Measurements from ENCODE around the gene RETN. TPM values are rescaled to one million over a fixed set of nuclear protein-coding genes. Genes with fewer than 3 reads are reported as not detected.

Gene RETN
- total RNA-seq, 2 experiments from 2014 or later: not detected

DNA sequence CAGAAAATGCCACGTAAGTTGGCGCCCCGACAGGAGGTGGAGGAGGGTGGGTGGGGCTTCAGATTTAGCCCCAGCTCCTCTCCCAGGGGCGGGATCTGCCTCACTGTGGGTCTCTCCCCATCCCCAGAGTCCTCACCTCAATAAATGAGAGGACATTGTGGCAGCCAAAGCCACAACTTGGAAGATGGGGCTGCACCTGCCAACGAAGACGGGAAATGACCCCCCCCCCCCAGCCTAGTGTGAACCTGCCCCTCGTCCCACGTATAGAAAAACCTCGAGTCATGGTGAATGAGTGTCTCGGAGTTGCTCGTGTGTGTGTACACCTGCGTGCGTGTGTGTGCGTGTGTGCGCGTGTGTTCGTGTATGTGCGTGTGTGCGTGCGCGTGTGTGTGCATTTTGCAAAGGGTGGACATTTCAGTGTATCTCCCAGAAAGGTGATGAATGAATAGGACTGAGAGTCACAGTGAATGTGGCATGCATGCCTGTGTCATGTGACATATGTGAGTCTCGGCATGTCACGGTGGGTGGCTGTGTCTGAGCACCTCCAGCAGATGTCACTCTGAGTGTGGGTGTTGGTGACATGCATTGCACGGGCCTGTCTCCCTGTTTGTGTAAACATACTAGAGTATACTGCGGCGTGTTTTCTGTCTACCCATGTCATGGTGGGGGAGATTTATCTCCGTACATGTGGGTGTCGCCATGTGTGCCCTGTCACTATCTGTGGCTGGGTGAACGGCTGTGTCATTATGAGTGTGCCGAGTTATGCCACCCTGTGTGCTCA is 10.3 kb downstream of the RETN start:
- H4K20me1 ChIP-seq (ENCODE audit: insufficient read depth, low read length): no peaks in the 10 kb centered on the region
- peak; percentile 76 for DNase-seq (ENCODE audit: low spot score)
- ChIA-PET CTCF (ENCODE audit: unreplicated experiment) (no interaction called here), POLR2A (interaction anchor here (0.6 kb wide), 1 partner anchor 541 kb away, joined by 4 read pairs; no protein-coding TSS in a partner anchor)
- no peaks in the 10 kb centered on the region for H3K9me2 ChIP-seq (ENCODE audit: insufficient read depth, low read length)
- no peak overlapping the region for H3K4me3 ChIP-seq (ENCODE audit: low read depth, low read length, poor library complexity, severe bottlenecking)
- H3K27ac ChIP-seq (ENCODE audit: low read depth, low read length, poor library complexity, severe bottlenecking): no peak overlapping the region
- peaks cover 14% of the 10 kb centered on the region; the same call in 1 of the 2 replicates for H3K79me2 ChIP-seq (ENCODE audit: insufficient read depth, low read depth, low read length)
- peak overlapping the region; percentile 19; the same call in 1 of the 2 replicates for H3K4me2 ChIP-seq (ENCODE audit: low read length)
- no TSS peak for BruUV-seq (replicated peaks)
- TF ChIP-seq, protein P1, sequence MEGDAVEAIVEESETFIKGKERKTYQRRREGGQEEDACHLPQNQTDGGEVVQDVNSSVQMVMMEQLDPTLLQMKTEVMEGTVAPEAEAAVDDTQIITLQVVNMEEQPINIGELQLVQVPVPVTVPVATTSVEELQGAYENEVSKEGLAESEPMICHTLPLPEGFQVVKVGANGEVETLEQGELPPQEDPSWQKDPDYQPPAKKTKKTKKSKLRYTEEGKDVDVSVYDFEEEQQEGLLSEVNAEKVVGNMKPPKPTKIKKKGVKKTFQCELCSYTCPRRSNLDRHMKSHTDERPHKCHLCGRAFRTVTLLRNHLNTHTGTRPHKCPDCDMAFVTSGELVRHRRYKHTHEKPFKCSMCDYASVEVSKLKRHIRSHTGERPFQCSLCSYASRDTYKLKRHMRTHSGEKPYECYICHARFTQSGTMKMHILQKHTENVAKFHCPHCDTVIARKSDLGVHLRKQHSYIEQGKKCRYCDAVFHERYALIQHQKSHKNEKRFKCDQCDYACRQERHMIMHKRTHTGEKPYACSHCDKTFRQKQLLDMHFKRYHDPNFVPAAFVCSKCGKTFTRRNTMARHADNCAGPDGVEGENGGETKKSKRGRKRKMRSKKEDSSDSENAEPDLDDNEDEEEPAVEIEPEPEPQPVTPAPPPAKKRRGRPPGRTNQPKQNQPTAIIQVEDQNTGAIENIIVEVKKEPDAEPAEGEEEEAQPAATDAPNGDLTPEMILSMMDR (conservative IDR thresholded peaks at IDR 0.05; ENCODE audit: low read length): peak; percentile 81
- TF ChIP-seq EZH2phosphoT487 (IDR thresholded peaks at IDR 0.05; ENCODE audit: borderline replicate concordance, low read depth, low read length): no peak
- peaks cover 23% of the 10 kb centered on the region for H3K36me3 ChIP-seq (ENCODE audit: insufficient read depth, low read length)
- no peaks in the 10 kb centered on the region for H3K9me3 ChIP-seq (ENCODE audit: low read length)
- H3K4me1 ChIP-seq (ENCODE audit: insufficient read depth, low read length, poor library complexity, severe bottlenecking): peaks cover 47% of the 10 kb centered on the region
- intact Hi-C loops (cut with micrococcal nuclease; ENCODE audit: unreplicated experiment): loop anchor here (1.0 kb wide), 1 partner anchor 120 kb away; no protein-coding TSS in a partner anchor
- H2AFZ ChIP-seq (ENCODE audit: low read length): peak overlapping the region; percentile 53; the same call in 1 of the 2 replicates

DNA sequence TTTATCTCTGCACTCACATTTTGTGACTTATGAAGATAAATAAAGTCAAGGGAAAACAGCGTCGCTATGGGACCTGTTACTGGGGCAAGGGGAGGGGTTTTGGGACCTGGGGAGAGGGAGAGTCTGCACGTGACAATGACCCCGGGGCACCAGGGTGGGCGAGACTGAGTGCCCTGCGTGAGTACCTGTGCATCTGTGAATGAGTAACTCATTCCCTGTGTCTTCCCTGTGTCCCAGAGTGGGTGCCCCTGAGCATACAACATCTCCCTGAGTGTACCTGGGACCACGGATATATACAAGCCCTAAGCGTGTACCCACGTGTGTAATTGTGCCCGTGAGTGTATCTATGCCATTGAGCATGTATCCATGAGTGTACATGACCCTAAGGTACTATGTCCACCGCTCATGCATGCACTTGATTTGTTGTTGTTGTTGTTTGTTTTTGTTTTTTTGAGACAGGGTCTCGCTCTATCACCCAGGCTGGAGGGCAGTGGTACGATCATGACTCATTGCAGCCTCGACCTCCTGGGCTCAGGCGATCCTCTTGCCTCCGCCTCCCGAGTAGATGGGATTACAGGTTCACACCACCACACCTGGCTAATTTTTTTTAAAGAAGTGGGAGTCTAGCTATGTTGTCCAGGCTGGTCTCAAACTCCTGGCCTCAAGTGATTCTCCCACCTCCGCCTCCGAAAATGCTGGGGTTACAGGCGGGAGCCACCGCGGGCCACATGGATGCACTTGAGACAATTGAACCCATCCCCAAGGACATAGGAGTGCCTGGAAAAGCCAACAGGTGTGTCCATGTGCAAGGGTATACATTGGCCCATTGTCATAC is 11.1 kb downstream of the RETN start:
- H3K4me2 ChIP-seq (ENCODE audit: low read length): peak overlapping the region; percentile 48
- H3K36me3 ChIP-seq (ENCODE audit: insufficient read depth, low read length): peaks cover 28% of the 10 kb centered on the region
- no peak for TF ChIP-seq EZH2phosphoT487 (IDR thresholded peaks at IDR 0.05; ENCODE audit: borderline replicate concordance, low read depth, low read length)
- TF ChIP-seq, protein P1 (conservative IDR thresholded peaks at IDR 0.05; ENCODE audit: low read length): no peak
- no peak for DNase-seq (ENCODE audit: low spot score)
- CTCF ChIA-PET (ENCODE audit: unreplicated experiment): interaction anchor here (0.8 to 1.3 kb wide), 2 partner anchors 19 to 149 kb away, joined by 3 to 4 read pairs; no protein-coding TSS in a partner anchor
- intact Hi-C loops (cut with micrococcal nuclease; ENCODE audit: unreplicated experiment): loop anchor here (1.0 to 2.0 kb wide), 5 partner anchors 23 to 577 kb away; partner anchors contain the start of gene FCER2
- H3K9me2 ChIP-seq (ENCODE audit: insufficient read depth, low read length): no peaks in the 10 kb centered on the region
- POLR2A ChIA-PET: interaction anchor here (1.2 kb wide), 1 partner anchor 19 kb away, joined by 4 read pairs; no protein-coding TSS in a partner anchor
- H4K20me1 ChIP-seq (ENCODE audit: insufficient read depth, low read length): no peaks in the 10 kb centered on the region
- no TSS peak for BruUV-seq (replicated peaks)
- peak overlapping the region; percentile 96 for H3K4me3 ChIP-seq (ENCODE audit: low read depth, low read length, poor library complexity, severe bottlenecking)
- H3K79me2 ChIP-seq (ENCODE audit: insufficient read depth, low read depth, low read length): peaks cover 14% of the 10 kb centered on the region; the same call in 1 of the 2 replicates
- H3K9me3 ChIP-seq (ENCODE audit: low read length): no peaks in the 10 kb centered on the region
- H2AFZ ChIP-seq (ENCODE audit: low read length): peak overlapping the region; percentile 53
- no peak overlapping the region for H3K27ac ChIP-seq (ENCODE audit: low read depth, low read length, poor library complexity, severe bottlenecking)
- H3K4me1 ChIP-seq (ENCODE audit: insufficient read depth, low read length, poor library complexity, severe bottlenecking): peaks cover 47% of the 10 kb centered on the region

All from OCI-LY7 (cell line).